ENCODE measurements around the gene TEX9. TPM values are rescaled to one million over a fixed set of nuclear protein-coding genes. Genes with fewer than 3 reads are reported as not detected.
"Not testable (repeated sequence)": the region's sequence is repeated elsewhere in the genome, so short reads cannot be mapped to it uniquely, and the experiment has no call there.

TEX9 gene
- total and polyA plus RNA-seq, 2 donors (not counting 1 experiment from before 2014, with no cell fraction given), result 2.2 to 4.5 TPM

DNA sequence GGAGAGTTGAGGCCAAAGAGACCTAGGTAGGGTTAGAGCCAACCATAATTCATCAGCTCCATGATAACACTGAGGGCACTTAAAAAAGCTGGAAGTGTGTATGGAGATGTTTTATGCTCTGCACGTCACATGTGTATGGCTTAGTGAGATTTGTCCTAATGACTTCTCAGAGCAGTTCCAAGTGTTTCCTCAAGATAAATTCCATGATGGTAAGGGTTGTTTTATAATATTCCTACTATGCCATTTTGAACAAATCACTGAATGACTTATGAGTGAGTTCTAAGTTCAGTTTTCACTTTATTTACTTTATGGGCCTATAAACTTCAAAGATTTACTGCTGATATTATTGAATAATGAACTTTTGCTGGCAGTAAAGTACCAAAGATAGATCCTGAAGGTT is 28.1 kb downstream of the TEX9 start:
- no peaks in the 10 kb centered on the region for H4K20me1 ChIP-seq (ENCODE audit: control insufficient read depth, extremely low read depth, insufficient read depth, low read length)
- H3K9ac ChIP-seq (ENCODE audit: insufficient read depth, low read length), result no peak overlapping the region
- H3K4me1 ChIP-seq (ENCODE audit: control insufficient read depth, extremely low read depth, insufficient read depth, low read length), result no peaks in the 10 kb centered on the region
- no peak for DNase-seq (ENCODE audit: low read depth in 2 of 2)
- no peak overlapping the region for H3K4me2 ChIP-seq (ENCODE audit: extremely low read depth, insufficient read depth, low read length)
- TF ChIP-seq CTCF (conservative IDR thresholded peaks at IDR 0.05 in 1 of 2, IDR thresholded peaks at IDR 0.05 in 1 of 2; ENCODE audit: low read depth in 1 of 2, low read length in 2 of 2) (no peak), EZH2 (IDR thresholded peaks at IDR 0.05; ENCODE audit: low read length, missing control alignments) (no peak)
- H3K27me3 ChIP-seq (ENCODE audit: control insufficient read depth, insufficient read depth, low read length), result no peaks in the 10 kb centered on the region
- H3K79me2 ChIP-seq (ENCODE audit: control insufficient read depth, insufficient read depth, low read length), result no peaks in the 10 kb centered on the region
- H3K36me3 ChIP-seq (ENCODE audit: control insufficient read depth, insufficient read depth, low read length), result no peaks in the 10 kb centered on the region
- H3K9me3 ChIP-seq (ENCODE audit: control insufficient read depth, insufficient read depth, low read depth, low read length), result no peaks in the 10 kb centered on the region
- no peak overlapping the region for H3K27ac ChIP-seq (ENCODE audit: insufficient read depth, low read length)
- no peak overlapping the region for H3K4me3 ChIP-seq (replicated peaks in 1 of 4; ENCODE audit: control extremely low read depth in 1 of 4, insufficient read depth in 1 of 4, low read depth in 3 of 4, low read length in 4 of 4)
- H2AFZ ChIP-seq (ENCODE audit: low read length), result no peak overlapping the region

DNA sequence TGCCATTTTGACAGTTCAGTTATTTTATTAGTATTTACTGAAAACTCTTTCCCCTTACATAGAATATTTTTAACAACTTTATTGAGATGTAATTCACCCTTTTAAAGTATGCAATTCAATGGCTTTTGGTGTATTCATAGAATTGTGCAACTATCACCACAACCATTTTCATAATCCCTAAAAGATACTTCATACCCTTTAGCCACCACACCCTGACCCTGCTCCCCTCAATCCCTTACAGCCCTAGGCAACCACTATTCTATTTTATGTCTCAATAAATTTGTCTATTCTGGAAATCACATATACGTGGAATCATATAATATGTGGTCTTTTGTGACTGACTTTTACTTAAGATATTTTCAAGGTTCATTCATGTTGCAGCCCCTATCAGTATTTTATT is 29.7 kb downstream of the TEX9 start:
- Histone ChIP-seq H3K9ac (ENCODE audit: insufficient read depth, low read length) (no peak overlapping the region), H3K9me3 (ENCODE audit: control insufficient read depth, insufficient read depth, low read depth, low read length) (no peaks in the 10 kb centered on the region), H2AFZ (ENCODE audit: low read length) (no peak overlapping the region), H3K4me3 (replicated peaks in 1 of 4; ENCODE audit: control extremely low read depth in 1 of 4, insufficient read depth in 1 of 4, low read depth in 3 of 4, low read length in 4 of 4) (no peak overlapping the region), H4K20me1 (ENCODE audit: control insufficient read depth, extremely low read depth, insufficient read depth, low read length) (no peaks in the 10 kb centered on the region), H3K27ac (ENCODE audit: insufficient read depth, low read length) (no peak overlapping the region), H3K36me3 (ENCODE audit: control insufficient read depth, insufficient read depth, low read length) (no peaks in the 10 kb centered on the region), H3K4me1 (ENCODE audit: control insufficient read depth, extremely low read depth, insufficient read depth, low read length) (no peaks in the 10 kb centered on the region), H3K27me3 (ENCODE audit: control insufficient read depth, insufficient read depth, low read length) (no peaks in the 10 kb centered on the region), H3K79me2 (ENCODE audit: control insufficient read depth, insufficient read depth, low read length) (no peaks in the 10 kb centered on the region), H3K4me2 (ENCODE audit: extremely low read depth, insufficient read depth, low read length) (no peak overlapping the region)
- no peak for TF ChIP-seq EZH2 (IDR thresholded peaks at IDR 0.05; ENCODE audit: low read length, missing control alignments)
- TF ChIP-seq CTCF (conservative IDR thresholded peaks at IDR 0.05 in 1 of 2, IDR thresholded peaks at IDR 0.05 in 1 of 2; ENCODE audit: low read depth in 1 of 2, low read length in 2 of 2), result no peak
- no peak for DNase-seq (ENCODE audit: low read depth in 2 of 2)

DNA sequence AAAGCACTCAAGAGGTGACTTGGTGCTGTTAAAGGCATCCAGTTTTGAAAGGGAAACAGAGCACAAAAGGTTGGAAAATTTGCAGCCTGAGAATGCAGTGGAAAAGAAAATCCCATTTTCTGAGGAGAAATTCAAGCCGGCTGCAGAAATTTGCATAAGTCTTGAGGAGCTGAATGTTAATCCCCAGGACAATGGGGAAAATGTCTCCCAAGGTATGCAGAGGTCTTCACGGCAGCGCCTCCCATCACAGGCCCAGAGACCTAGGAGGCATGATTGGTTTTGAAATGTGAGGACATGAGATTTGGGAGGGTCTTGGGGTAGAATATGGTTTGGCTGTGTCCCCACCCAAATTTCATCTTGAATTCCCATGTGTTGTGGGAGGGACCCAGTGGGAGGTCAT is 32.1 kb downstream of the TEX9 start:
- DNase-seq (ENCODE audit: low read depth in 2 of 2); H3K4me1 ChIP-seq (ENCODE audit: control insufficient read depth, extremely low read depth, insufficient read depth, low read length); H3K36me3 ChIP-seq (ENCODE audit: control insufficient read depth, insufficient read depth, low read length); H3K79me2 ChIP-seq (ENCODE audit: control insufficient read depth, insufficient read depth, low read length); H3K9me3 ChIP-seq (ENCODE audit: control insufficient read depth, insufficient read depth, low read depth, low read length); H2AFZ ChIP-seq (ENCODE audit: low read length); H4K20me1 ChIP-seq (ENCODE audit: control insufficient read depth, extremely low read depth, insufficient read depth, low read length); H3K4me3 ChIP-seq (replicated peaks in 1 of 4; ENCODE audit: control extremely low read depth in 1 of 4, insufficient read depth in 1 of 4, low read depth in 3 of 4, low read length in 4 of 4); H3K27ac ChIP-seq (ENCODE audit: insufficient read depth, low read length); H3K9ac ChIP-seq (ENCODE audit: insufficient read depth, low read length); H3K4me2 ChIP-seq (ENCODE audit: extremely low read depth, insufficient read depth, low read length); H3K27me3 ChIP-seq (ENCODE audit: control insufficient read depth, insufficient read depth, low read length): not testable (repeated sequence)

DNA sequence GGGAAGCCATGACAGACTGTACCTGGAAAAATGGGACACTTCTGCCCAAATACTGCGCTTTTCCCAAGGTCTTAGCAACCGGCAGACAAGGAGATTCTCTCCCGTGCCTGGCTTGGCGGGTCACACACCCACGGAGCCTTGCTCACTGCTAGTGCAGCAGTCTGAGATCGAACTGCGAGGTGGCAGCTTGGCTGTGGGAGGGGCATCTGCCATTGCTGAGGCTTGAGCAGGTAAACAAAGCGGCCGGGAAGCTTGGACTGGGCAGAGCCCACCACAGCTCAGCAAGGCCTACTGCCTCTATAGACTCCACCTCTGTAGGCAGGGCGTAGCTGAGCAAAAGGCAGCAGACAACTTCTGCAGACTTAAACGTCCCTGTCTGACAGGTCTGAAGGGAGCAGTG is 34.0 kb downstream of the TEX9 start:
- not testable (repeated sequence) for DNase-seq (ENCODE audit: low read depth in 2 of 2); H4K20me1 ChIP-seq (ENCODE audit: control insufficient read depth, extremely low read depth, insufficient read depth, low read length); H3K4me1 ChIP-seq (ENCODE audit: control insufficient read depth, extremely low read depth, insufficient read depth, low read length); H2AFZ ChIP-seq (ENCODE audit: low read length); H3K27me3 ChIP-seq (ENCODE audit: control insufficient read depth, insufficient read depth, low read length); H3K27ac ChIP-seq (ENCODE audit: insufficient read depth, low read length); H3K4me3 ChIP-seq (replicated peaks in 1 of 4; ENCODE audit: control extremely low read depth in 1 of 4, insufficient read depth in 1 of 4, low read depth in 3 of 4, low read length in 4 of 4); H3K9ac ChIP-seq (ENCODE audit: insufficient read depth, low read length); H3K4me2 ChIP-seq (ENCODE audit: extremely low read depth, insufficient read depth, low read length); H3K9me3 ChIP-seq (ENCODE audit: control insufficient read depth, insufficient read depth, low read depth, low read length); H3K79me2 ChIP-seq (ENCODE audit: control insufficient read depth, insufficient read depth, low read length); H3K36me3 ChIP-seq (ENCODE audit: control insufficient read depth, insufficient read depth, low read length)
